Measurements from ENCODE around the gene AKAP13. TPM values are rescaled to one million over a fixed set of nuclear protein-coding genes. Genes with fewer than 3 reads are reported as not detected.

Gene AKAP13
- total and polyA plus RNA-seq, 2 of the 13 experiments (the other 11 are each of a cell fraction or from before 2014, with no cell fraction given): 6.7 to 27.1 TPM

DNA sequence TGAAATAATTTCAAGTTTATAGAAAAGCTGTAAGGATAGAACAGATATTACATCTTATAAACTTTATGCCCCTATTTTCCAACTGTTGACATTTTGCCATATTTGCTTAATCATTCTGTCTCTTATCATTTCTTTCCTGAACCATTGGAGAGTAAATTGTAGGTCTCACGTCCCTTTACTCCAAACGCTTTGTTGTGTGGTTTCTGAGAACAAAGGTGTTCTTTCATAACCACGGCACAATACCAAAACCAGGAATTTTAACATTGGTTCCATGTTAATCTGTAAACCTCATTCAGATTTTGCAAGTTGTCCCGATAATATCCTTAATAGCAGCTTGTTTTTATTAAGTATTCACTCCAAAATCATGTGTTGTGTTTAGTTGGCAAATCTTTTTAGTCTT, 134.8 kb downstream of the AKAP13 start (continued):
- TF ChIP-seq, protein P1, sequence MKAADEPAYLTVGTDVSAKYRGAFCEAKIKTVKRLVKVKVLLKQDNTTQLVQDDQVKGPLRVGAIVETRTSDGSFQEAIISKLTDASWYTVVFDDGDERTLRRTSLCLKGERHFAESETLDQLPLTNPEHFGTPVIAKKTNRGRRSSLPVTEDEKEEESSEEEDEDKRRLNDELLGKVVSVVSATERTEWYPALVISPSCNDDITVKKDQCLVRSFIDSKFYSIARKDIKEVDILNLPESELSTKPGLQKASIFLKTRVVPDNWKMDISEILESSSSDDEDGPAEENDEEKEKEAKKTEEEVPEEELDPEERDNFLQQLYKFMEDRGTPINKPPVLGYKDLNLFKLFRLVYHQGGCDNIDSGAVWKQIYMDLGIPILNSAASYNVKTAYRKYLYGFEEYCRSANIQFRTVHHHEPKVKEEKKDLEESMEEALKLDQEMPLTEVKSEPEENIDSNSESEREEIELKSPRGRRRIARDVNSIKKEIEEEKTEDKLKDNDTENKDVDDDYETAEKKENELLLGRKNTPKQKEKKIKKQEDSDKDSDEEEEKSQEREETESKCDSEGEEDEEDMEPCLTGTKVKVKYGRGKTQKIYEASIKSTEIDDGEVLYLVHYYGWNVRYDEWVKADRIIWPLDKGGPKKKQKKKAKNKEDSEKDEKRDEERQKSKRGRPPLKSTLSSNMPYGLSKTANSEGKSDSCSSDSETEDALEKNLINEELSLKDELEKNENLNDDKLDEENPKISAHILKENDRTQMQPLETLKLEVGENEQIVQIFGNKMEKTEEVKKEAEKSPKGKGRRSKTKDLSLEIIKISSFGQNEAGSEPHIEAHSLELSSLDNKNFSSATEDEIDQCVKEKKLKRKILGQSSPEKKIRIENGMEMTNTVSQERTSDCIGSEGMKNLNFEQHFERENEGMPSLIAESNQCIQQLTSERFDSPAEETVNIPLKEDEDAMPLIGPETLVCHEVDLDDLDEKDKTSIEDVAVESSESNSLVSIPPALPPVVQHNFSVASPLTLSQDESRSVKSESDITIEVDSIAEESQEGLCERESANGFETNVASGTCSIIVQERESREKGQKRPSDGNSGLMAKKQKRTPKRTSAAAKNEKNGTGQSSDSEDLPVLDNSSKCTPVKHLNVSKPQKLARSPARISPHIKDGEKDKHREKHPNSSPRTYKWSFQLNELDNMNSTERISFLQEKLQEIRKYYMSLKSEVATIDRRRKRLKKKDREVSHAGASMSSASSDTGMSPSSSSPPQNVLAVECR (CRISPR knock-in tag; IDR thresholded peaks at IDR 0.05; ENCODE audit: borderline replicate concordance): no peak
- TF ChIP-seq, protein P2, sequence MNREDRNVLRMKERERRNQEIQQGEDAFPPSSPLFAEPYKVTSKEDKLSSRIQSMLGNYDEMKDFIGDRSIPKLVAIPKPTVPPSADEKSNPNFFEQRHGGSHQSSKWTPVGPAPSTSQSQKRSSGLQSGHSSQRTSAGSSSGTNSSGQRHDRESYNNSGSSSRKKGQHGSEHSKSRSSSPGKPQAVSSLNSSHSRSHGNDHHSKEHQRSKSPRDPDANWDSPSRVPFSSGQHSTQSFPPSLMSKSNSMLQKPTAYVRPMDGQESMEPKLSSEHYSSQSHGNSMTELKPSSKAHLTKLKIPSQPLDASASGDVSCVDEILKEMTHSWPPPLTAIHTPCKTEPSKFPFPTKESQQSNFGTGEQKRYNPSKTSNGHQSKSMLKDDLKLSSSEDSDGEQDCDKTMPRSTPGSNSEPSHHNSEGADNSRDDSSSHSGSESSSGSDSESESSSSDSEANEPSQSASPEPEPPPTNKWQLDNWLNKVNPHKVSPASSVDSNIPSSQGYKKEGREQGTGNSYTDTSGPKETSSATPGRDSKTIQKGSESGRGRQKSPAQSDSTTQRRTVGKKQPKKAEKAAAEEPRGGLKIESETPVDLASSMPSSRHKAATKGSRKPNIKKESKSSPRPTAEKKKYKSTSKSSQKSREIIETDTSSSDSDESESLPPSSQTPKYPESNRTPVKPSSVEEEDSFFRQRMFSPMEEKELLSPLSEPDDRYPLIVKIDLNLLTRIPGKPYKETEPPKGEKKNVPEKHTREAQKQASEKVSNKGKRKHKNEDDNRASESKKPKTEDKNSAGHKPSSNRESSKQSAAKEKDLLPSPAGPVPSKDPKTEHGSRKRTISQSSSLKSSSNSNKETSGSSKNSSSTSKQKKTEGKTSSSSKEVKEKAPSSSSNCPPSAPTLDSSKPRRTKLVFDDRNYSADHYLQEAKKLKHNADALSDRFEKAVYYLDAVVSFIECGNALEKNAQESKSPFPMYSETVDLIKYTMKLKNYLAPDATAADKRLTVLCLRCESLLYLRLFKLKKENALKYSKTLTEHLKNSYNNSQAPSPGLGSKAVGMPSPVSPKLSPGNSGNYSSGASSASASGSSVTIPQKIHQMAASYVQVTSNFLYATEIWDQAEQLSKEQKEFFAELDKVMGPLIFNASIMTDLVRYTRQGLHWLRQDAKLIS (CRISPR knock-in tag; IDR thresholded peaks at IDR 0.05): no peak
- no peak for TF ChIP-seq ZKSCAN5 (CRISPR knock-in tag; IDR thresholded peaks at IDR 0.05)
- TF ChIP-seq, protein P3, sequence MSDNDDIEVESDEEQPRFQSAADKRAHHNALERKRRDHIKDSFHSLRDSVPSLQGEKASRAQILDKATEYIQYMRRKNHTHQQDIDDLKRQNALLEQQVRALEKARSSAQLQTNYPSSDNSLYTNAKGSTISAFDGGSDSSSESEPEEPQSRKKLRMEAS (IDR thresholded peaks at IDR 0.05): no peak
- TF ChIP-seq, protein P4, sequence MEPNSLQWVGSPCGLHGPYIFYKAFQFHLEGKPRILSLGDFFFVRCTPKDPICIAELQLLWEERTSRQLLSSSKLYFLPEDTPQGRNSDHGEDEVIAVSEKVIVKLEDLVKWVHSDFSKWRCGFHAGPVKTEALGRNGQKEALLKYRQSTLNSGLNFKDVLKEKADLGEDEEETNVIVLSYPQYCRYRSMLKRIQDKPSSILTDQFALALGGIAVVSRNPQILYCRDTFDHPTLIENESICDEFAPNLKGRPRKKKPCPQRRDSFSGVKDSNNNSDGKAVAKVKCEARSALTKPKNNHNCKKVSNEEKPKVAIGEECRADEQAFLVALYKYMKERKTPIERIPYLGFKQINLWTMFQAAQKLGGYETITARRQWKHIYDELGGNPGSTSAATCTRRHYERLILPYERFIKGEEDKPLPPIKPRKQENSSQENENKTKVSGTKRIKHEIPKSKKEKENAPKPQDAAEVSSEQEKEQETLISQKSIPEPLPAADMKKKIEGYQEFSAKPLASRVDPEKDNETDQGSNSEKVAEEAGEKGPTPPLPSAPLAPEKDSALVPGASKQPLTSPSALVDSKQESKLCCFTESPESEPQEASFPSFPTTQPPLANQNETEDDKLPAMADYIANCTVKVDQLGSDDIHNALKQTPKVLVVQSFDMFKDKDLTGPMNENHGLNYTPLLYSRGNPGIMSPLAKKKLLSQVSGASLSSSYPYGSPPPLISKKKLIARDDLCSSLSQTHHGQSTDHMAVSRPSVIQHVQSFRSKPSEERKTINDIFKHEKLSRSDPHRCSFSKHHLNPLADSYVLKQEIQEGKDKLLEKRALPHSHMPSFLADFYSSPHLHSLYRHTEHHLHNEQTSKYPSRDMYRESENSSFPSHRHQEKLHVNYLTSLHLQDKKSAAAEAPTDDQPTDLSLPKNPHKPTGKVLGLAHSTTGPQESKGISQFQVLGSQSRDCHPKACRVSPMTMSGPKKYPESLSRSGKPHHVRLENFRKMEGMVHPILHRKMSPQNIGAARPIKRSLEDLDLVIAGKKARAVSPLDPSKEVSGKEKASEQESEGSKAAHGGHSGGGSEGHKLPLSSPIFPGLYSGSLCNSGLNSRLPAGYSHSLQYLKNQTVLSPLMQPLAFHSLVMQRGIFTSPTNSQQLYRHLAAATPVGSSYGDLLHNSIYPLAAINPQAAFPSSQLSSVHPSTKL (CRISPR knock-in tag; IDR thresholded peaks at IDR 0.05): peak; percentile 77
- TF ChIP-seq ZNF224 (CRISPR knock-in tag; IDR thresholded peaks at IDR 0.05): no peak
- TF ChIP-seq ZNF781 (CRISPR knock-in tag; IDR thresholded peaks at IDR 0.05; ENCODE audit: borderline replicate concordance, not compliant biosample characterization): no peak
- TF ChIP-seq, protein P5, sequence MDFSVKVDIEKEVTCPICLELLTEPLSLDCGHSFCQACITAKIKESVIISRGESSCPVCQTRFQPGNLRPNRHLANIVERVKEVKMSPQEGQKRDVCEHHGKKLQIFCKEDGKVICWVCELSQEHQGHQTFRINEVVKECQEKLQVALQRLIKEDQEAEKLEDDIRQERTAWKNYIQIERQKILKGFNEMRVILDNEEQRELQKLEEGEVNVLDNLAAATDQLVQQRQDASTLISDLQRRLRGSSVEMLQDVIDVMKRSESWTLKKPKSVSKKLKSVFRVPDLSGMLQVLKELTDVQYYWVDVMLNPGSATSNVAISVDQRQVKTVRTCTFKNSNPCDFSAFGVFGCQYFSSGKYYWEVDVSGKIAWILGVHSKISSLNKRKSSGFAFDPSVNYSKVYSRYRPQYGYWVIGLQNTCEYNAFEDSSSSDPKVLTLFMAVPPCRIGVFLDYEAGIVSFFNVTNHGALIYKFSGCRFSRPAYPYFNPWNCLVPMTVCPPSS (IDR thresholded peaks at IDR 0.05): no peak
- no peak for TF ChIP-seq HDAC6 (IDR thresholded peaks at IDR 0.05; ENCODE audit: low read depth, low read length)
- TF ChIP-seq, protein P6, sequence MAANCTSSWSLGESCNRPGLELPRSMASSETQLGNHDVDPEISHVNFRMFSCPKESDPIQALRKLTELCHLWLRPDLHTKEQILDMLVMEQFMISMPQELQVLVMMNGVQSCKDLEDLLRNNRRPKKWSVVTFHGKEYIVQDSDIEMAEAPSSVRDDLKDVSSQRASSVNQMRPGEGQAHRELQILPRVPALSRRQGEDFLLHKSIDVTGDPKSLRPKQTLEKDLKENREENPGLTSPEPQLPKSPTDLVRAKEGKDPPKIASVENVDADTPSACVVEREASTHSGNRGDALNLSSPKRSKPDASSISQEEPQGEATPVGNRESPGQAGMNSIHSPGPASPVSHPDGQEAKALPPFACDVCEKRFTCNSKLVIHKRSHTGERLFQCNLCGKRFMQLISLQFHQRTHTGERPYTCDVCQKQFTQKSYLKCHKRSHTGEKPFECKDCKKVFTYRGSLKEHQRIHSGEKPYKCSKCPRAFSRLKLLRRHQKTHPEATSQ (CRISPR knock-in tag; IDR thresholded peaks at IDR 0.05; ENCODE audit: borderline replicate concordance): no peak
- no peak for TF ChIP-seq IRX3 (CRISPR knock-in tag; IDR thresholded peaks at IDR 0.05; ENCODE audit: borderline replicate concordance, low read depth)
- TF ChIP-seq SOX6 (IDR thresholded peaks at IDR 0.05): no peak
- peak; percentile 90 for TF ChIP-seq SOX6 (CRISPR knock-in tag; IDR thresholded peaks at IDR 0.05)
- no peak for TF ChIP-seq NAIF1 (CRISPR knock-in tag; IDR thresholded peaks at IDR 0.05; ENCODE audit: borderline replicate concordance)
- no peak for TF ChIP-seq HNRNPH1 (optimal IDR thresholded peaks at IDR 0.05; ENCODE audit: low read depth, low read length)
